Liver (tissue), 3 donors: ENCODE data around the gene PTPN22.

Source experiments
- FOXA2 ChIP-seq: IDR thresholded peaks from 2 replicates; pipeline ENCODE4 v1.6.1; 2016; ENCODE audit warnings: antibody characterized with exemption
- RAD21 ChIP-seq, 2 donors: IDR thresholded peaks; 2 replicates each; pipeline ENCODE4 v1.6.1; 2016; ENCODE audit warnings: antibody characterized with exemption in 2 of 2, mild to moderate bottlenecking in 2 of 2
- TF ChIP-seq, protein P1 (sequence below): fragments of 150-350 bp; IDR thresholded peaks from 2 replicates; pipeline ENCODE4 v1.5.1; 2017; ENCODE audit warnings: improper control_type of control experiment, low read depth, low read length; ENCODE audit not compliant: missing input control
- donor health status: healthy.
- donor health status: healthy.

- TF ChIP-seq, protein P1, sequence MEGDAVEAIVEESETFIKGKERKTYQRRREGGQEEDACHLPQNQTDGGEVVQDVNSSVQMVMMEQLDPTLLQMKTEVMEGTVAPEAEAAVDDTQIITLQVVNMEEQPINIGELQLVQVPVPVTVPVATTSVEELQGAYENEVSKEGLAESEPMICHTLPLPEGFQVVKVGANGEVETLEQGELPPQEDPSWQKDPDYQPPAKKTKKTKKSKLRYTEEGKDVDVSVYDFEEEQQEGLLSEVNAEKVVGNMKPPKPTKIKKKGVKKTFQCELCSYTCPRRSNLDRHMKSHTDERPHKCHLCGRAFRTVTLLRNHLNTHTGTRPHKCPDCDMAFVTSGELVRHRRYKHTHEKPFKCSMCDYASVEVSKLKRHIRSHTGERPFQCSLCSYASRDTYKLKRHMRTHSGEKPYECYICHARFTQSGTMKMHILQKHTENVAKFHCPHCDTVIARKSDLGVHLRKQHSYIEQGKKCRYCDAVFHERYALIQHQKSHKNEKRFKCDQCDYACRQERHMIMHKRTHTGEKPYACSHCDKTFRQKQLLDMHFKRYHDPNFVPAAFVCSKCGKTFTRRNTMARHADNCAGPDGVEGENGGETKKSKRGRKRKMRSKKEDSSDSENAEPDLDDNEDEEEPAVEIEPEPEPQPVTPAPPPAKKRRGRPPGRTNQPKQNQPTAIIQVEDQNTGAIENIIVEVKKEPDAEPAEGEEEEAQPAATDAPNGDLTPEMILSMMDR: no peak
- TF ChIP-seq RAD21 (IDR thresholded peaks at IDR 0.05) (peak; percentile 5 to 25), FOXA2 (no peak)
Measured at GRCh38 chr1:113804421-113805255, 66.9 kb downstream of the PTPN22 start.
